SK-N-SH (cell line): Measurements from ENCODE around the gene OR10G3. TPM values are rescaled to one million over a fixed set of nuclear protein-coding genes. Genes with fewer than 3 reads are reported as not detected.

Source experiments
- CTCF ChIA-PET: fragments of 300-600, 350-600 bp; formaldehyde crosslinking; extraction: SDS; loops from one replicate; lab custom pipeline; 2021; lab: Yijun Ruan, JAX
- POLR2A ChIA-PET: fragments of 350-600 bp; sonication (Branson Sonifier 250); formaldehyde crosslinking; extraction: SDS; loops from one replicate; lab custom pipeline; 2020; ENCODE audit warnings: antibody characterized with exemption, inconsistent platforms; lab: Yijun Ruan, JAX
- DNase-seq: peaks from one replicate; pipeline ENCODE4 v3.0.0; 2012
- H2AFZ ChIP-seq: fragments of 200-600 bp; sonication (generic); 2 replicates; pipeline ENCODE4 v1.8.1; 2016; ENCODE audit warnings: antibody characterized with exemption, mild to moderate bottlenecking, low read depth
- H3F3A ChIP-seq: fragments of 200-600 bp; sonication (generic); replicated peaks from 2 replicates; pipeline ENCODE3; 2016; ENCODE audit warnings: antibody characterized with exemption, mild to moderate bottlenecking; ENCODE audit not compliant: insufficient read depth
- H3K27ac ChIP-seq, 2 experiments: fragments of 200-500 bp in 1 of 2; fragments of 200-600 bp in 1 of 2; sonication (Bioruptor generic) in 1 of 2; sonication (generic), shearing (Covaris generic) in 1 of 2; 2 replicates each; pipeline versions ENCODE4 v1.5.1 to v1.6.1; 2014 to 2016; ENCODE audit warnings: low read depth in 2 of 2, inconsistent platforms in 1 of 2, low read length in 1 of 2, mild to moderate bottlenecking in 1 of 2, mixed read lengths in 1 of 2
- H3K27me3 ChIP-seq: fragments of 200-600 bp; sonication (generic), shearing (Covaris generic); 2 replicates; pipeline ENCODE4 v1.6.1; 2016; ENCODE audit warnings: mixed run types; ENCODE audit not compliant: insufficient read depth
- H3K36me3 ChIP-seq, 2 experiments: fragments of 200-500 bp in 1 of 2; fragments of 200-600 bp in 1 of 2; sonication (Bioruptor generic) in 1 of 2; sonication (generic) in 1 of 2; replicated peaks in 1 of 2; 2 replicates each; pipeline versions ENCODE3 to v1.5.1; 2014 to 2016; ENCODE audit warnings: low read length in 1 of 2, mild to moderate bottlenecking in 1 of 2; ENCODE audit not compliant: insufficient read depth in 2 of 2, control insufficient read depth in 1 of 2
- H3K4me1 ChIP-seq, 2 experiments: fragments of 200-500 bp in 1 of 2; fragments of 200-600 bp in 1 of 2; sonication (Bioruptor generic) in 1 of 2; sonication (generic), shearing (Covaris generic) in 1 of 2; 2 replicates each; pipeline versions ENCODE4 v1.5.1 to v1.6.1; 2014 to 2016; ENCODE audit warnings: low read depth in 1 of 2, low read length in 1 of 2, mixed run types in 1 of 2; ENCODE audit not compliant: insufficient read depth in 2 of 2, control insufficient read depth in 1 of 2
- H3K4me2 ChIP-seq: fragments of 200-600 bp; sonication (generic), shearing (Covaris generic); 2 replicates; pipeline ENCODE4 v1.6.1; 2017; ENCODE audit warnings: mixed run types
- H3K4me3 ChIP-seq, 2 experiments: fragments of 200-500 bp in 1 of 2; fragments of 200-600 bp in 1 of 2; sonication (Bioruptor generic) in 1 of 2; sonication (generic), shearing (Covaris generic) in 1 of 2; 2 replicates each; pipeline versions ENCODE4 v1.5.1 to v1.8.1; 2014 to 2016; ENCODE audit warnings: low read depth in 2 of 2, inconsistent platforms in 1 of 2, low read length in 1 of 2, mild to moderate bottlenecking in 1 of 2, mixed read lengths in 1 of 2, moderate library complexity in 1 of 2
- H3K79me2 ChIP-seq: fragments of 200-600 bp; sonication (generic); 2 replicates; pipeline ENCODE4 v1.8.1; 2017; ENCODE audit warnings: mild to moderate bottlenecking; ENCODE audit not compliant: insufficient read depth
- H3K9ac ChIP-seq: fragments of 200-600 bp; sonication (generic); 2 replicates; pipeline ENCODE4 v1.6.1; 2017; ENCODE audit warnings: mixed run types
- H3K9me2 ChIP-seq: fragments of 200-600 bp; sonication (generic); 2 replicates; pipeline ENCODE4 v1.6.1; 2017; ENCODE audit warnings: mixed run types
- H3K9me3 ChIP-seq: fragments of 200-600 bp; sonication (generic); 2 replicates; pipeline ENCODE4 v1.6.1; 2017; ENCODE audit warnings: mixed run types, mild to moderate bottlenecking, moderate library complexity
- H4K20me1 ChIP-seq: fragments of 200-600 bp; sonication (generic); 2 replicates; pipeline ENCODE4 v1.6.1; 2017; ENCODE audit warnings: mild to moderate bottlenecking, mixed run types; ENCODE audit not compliant: insufficient read depth
- CHD2 ChIP-seq: fragments of 150-350 bp; IDR thresholded peaks from 2 replicates; pipeline ENCODE4 v1.6.1; 2018; ENCODE audit warnings: low read length; ENCODE audit not compliant: partially characterized antibody
- ELF1 ChIP-seq: IDR thresholded peaks from 2 replicates; pipeline ENCODE4 v1.4.0; 2012
- EP300 ChIP-seq, 2 experiments: IDR thresholded peaks; 2 replicates each; pipeline versions ENCODE4 v1.4.0 to v1.6.1; 2012; ENCODE audit warnings: borderline replicate concordance in 1 of 2, low read depth in 1 of 2, low read length in 1 of 2
- EZH2phosphoT487 ChIP-seq: fragments of 200-600 bp; sonication (generic); IDR thresholded peaks from 2 replicates; pipeline ENCODE4 v1.6.1; 2017; ENCODE audit warnings: low read depth, mixed run types, mild to moderate bottlenecking, antibody characterized with exemption, moderate library complexity, borderline replicate concordance
- FOSL2 ChIP-seq: IDR thresholded peaks from 2 replicates; pipeline ENCODE4 v1.4.0; 2012; ENCODE audit warnings: low read depth, mild to moderate bottlenecking, moderate library complexity, borderline replicate concordance
- FOXJ3 ChIP-seq: sonication (generic); formaldehyde crosslinking; IDR thresholded peaks from 2 replicates; pipeline ENCODE4 v1.5.1; 2020; ENCODE audit warnings: mild to moderate bottlenecking, missing genetic modification reagents
- GABPA ChIP-seq: IDR thresholded peaks from 2 replicates; pipeline ENCODE4 v1.4.0; 2012; ENCODE audit warnings: low read depth, mild to moderate bottlenecking
- MEF2A ChIP-seq: IDR thresholded peaks from 2 replicates; pipeline ENCODE4 v1.4.0; 2012; ENCODE audit warnings: low read depth, borderline replicate concordance
- MXI1 ChIP-seq: IDR thresholded peaks from 2 replicates; pipeline ENCODE4 v1.6.1; 2012; ENCODE audit warnings: mild to moderate bottlenecking, low read depth, low read length, improper control_type of control experiment
- POLR2AphosphoS5 ChIP-seq: IDR thresholded peaks from 2 replicates; pipeline ENCODE4 v1.6.1; 2012; ENCODE audit warnings: low read depth, low read length
- RCOR1 ChIP-seq: fragments of 150-350 bp; IDR thresholded peaks from 2 replicates; pipeline ENCODE4 v1.6.1; 2017; ENCODE audit warnings: antibody characterized with exemption, low read length
- REST ChIP-seq: IDR thresholded peaks from 2 replicates; pipeline ENCODE4 v1.6.1; 2012; ENCODE audit warnings: mild to moderate bottlenecking, low read depth, low read length, moderate library complexity
- RFX5 ChIP-seq: IDR thresholded peaks from 2 replicates; pipeline ENCODE4 v1.6.1; 2012; ENCODE audit warnings: mild to moderate bottlenecking, improper control_type of control experiment, low read length
- SIN3A ChIP-seq: IDR thresholded peaks from 2 replicates; pipeline ENCODE4 v1.6.1; 2012; ENCODE audit warnings: low read depth, mild to moderate bottlenecking, low read length, moderate library complexity, borderline replicate concordance
- SMC3 ChIP-seq: IDR thresholded peaks from 2 replicates; pipeline ENCODE4 v1.6.1; 2012; ENCODE audit warnings: low read depth, low read length, improper control_type of control experiment
- WGBS: methylation state at CpG from one replicate; pipeline ENCODE4 v1.1.6; 2017; ENCODE audit warnings: low lambda C conversion rate; 5-methylcytosine and 5-hydroxymethylcytosine counted together
- polyA plus RNA-seq, 3 experiments: library from polyadenylated mRNA; depleted of rRNA; stranded (reverse); fragments of >200 nt; gene quantifications; 2 replicates each; pipeline ENCODE4 v1.2.3, GENCODE V29; 2012
- TF ChIP-seq, protein P1 (sequence below): IDR thresholded peaks from 2 replicates; pipeline ENCODE4 v1.4.0; 2012; ENCODE audit warnings: low read depth
- TF ChIP-seq, protein P2 (sequence below): IDR thresholded peaks from 2 replicates; pipeline ENCODE4; 2012
- TF ChIP-seq, protein P3 (sequence below): IDR thresholded peaks from 2 replicates; pipeline ENCODE4 v1.4.0; 2012; ENCODE audit warnings: low read depth, borderline replicate concordance

Gene OR10G3
- polyA plus RNA-seq, 1 of the 3 experiments (the other 2 are of a cell fraction), result not detected

DNA sequence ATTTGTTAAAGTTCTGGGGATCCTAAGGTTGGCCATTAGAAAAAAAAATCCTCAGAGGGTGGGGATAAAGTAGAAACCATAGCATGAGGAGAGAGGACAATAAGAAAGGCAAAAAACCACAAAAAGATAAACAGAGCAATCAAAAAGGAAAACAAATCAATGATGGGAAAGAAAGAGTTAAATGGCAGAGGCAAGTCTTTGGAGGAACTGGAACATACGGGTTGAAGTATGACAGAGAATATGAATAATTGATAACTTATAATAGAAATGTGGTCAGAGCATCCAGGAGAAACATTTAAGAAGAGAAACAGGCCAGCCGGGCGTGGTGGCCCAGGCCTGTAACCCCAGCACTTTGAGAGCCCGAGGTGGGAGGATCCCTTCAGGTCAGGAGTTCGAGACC lies 35.9 kb downstream of the OR10G3 start:
- no peaks in the 10 kb centered on the region for H3K9me2 ChIP-seq

GRCh38 chr14:21543521-21543960 lies 36.3 kb downstream of the OR10G3 start:
- Histone ChIP-seq H2AFZ (no peak overlapping the region), H3K4me3 (no peak overlapping the region), H3K9me2 (no peaks in the 10 kb centered on the region), H3F3A (no peaks in the 10 kb centered on the region), H3K79me2 (no peaks in the 10 kb centered on the region), H3K27ac (no peak overlapping the region), H3K4me2 (no peak overlapping the region), H4K20me1 (no peaks in the 10 kb centered on the region), H3K9ac (no peak overlapping the region), H3K9me3 (no peaks in the 10 kb centered on the region), H3K36me3 (no peaks in the 10 kb centered on the region), H3K27me3 (no peaks in the 10 kb centered on the region; the same call in 1 of the 2 replicates), H3K4me1 (no peaks in the 10 kb centered on the region; a peak in 1 of 4 replicates)
- WGBS, result 71% methylated on average over 7 of the region's 7 CpGs
- no peak for DNase-seq
- ChIA-PET POLR2A (no interaction called here), CTCF (no interaction called here)
- TF ChIP-seq RFX5 (no peak), FOSL2 (no peak), GABPA (no peak), FOXJ3 (CRISPR knock-in tag) (no peak), REST (no peak)
- TF ChIP-seq, protein P1, sequence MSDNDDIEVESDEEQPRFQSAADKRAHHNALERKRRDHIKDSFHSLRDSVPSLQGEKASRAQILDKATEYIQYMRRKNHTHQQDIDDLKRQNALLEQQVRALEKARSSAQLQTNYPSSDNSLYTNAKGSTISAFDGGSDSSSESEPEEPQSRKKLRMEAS, result no peak
- TF ChIP-seq, protein P2, sequence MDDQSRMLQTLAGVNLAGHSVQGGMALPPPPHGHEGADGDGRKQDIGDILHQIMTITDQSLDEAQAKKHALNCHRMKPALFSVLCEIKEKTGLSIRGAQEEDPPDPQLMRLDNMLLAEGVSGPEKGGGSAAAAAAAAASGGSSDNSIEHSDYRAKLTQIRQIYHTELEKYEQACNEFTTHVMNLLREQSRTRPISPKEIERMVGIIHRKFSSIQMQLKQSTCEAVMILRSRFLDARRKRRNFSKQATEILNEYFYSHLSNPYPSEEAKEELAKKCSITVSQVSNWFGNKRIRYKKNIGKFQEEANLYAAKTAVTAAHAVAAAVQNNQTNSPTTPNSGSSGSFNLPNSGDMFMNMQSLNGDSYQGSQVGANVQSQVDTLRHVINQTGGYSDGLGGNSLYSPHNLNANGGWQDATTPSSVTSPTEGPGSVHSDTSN, result no peak

More for the DNA sequence above, 35.9 kb downstream of the OR10G3 start:
- Histone ChIP-seq H2AFZ (no peak overlapping the region), H3K27ac (no peak overlapping the region), H3K9ac (no peak overlapping the region), H3K79me2 (no peaks in the 10 kb centered on the region), H3K4me1 (no peaks in the 10 kb centered on the region; a peak in 1 of 4 replicates), H3K4me3 (no peak overlapping the region), H3K4me2 (no peak overlapping the region), H3K9me3 (no peaks in the 10 kb centered on the region), H3K36me3 (no peaks in the 10 kb centered on the region), H4K20me1 (no peaks in the 10 kb centered on the region), H3F3A (no peaks in the 10 kb centered on the region), H3K27me3 (no peaks in the 10 kb centered on the region; the same call in 1 of the 2 replicates)
- WGBS, result 53% methylated on average over 5 of the region's 5 CpGs
- TF ChIP-seq RCOR1 (no peak), EP300 (IDR thresholded peaks at IDR 0.05; ENCODE audit: borderline replicate concordance in 1 of 2, low read depth in 1 of 2, low read length in 1 of 2) (no peak), MEF2A (no peak), CHD2 (no peak), SMC3 (no peak), POLR2AphosphoS5 (no peak), EZH2phosphoT487 (no peak), ELF1 (no peak), REST (no peak), RFX5 (no peak), MXI1 (no peak), SIN3A (no peak)
- TF ChIP-seq, protein P3, sequence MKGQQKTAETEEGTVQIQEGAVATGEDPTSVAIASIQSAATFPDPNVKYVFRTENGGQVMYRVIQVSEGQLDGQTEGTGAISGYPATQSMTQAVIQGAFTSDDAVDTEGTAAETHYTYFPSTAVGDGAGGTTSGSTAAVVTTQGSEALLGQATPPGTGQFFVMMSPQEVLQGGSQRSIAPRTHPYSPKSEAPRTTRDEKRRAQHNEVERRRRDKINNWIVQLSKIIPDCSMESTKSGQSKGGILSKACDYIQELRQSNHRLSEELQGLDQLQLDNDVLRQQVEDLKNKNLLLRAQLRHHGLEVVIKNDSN, result no peak
- DNase-seq, result no peak
- CTCF ChIA-PET, result interaction anchor here (0.7 kb wide), 1 partner anchor 1384 kb away, joined by 3 read pairs; no protein-coding TSS in a partner anchor
- POLR2A ChIA-PET, result no interaction called here
